Retinal pigment epithelial cell (primary cell): ENCODE measurements around the gene LCNL1.

Experiments
- DNase-seq: peaks from one replicate; pipeline ENCODE4 v3.0.0-alpha.2; 2010; ENCODE audit warnings: low read depth
- H3K4me3 ChIP-seq: 2 replicates; pipeline ENCODE4 v1.5.1; 2011; ENCODE audit warnings: mild to moderate bottlenecking, low read length, control low read depth, moderate library complexity
- TF ChIP-seq, protein P1 (sequence below): conservative IDR thresholded peaks from 2 replicates; pipeline ENCODE4 v1.5.1; 2011; ENCODE audit warnings: low read depth, low read length, control low read depth, inconsistent platforms

LCNL1 gene

DNA sequence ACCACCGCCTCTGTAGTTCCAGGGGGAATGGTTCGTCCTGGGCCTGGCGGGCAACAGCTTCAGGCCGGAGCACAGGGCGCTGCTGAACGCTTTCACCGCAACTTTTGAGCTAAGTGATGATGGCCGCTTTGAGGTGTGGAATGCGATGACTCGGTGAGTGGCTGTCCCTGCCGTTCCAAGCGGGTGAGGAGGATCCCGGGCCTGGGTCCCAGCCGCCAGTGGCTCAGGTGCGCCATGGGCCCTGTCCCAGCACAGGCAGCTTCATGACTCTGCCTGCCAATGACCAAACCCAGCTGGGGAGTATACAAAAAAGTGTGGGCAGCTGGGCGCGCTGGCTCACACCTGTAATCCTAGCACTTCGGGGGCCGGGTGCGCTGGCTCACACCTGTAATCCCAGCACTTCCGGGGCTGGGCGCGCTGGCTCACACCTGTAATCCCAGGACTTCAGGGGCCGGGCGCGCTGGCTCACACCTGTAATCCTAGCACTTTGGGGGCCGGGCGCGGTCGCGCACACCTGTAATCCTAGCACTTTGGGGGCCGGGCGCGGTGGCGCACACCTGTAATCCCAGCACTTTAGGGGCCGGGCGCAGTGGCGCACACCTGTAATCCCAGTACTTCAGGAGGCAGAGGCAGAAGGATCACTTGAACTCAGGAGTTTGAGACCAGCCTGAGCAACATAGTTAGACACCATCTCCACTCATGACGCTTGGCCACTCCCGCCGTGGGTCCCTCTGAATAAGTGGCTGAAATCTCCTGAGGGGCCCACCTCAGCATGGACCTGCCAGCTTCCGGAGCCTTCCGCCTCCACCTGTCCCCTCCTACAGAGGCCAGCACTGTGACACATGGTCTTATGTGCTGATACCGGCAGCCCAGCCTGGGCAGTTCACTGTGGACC lies 29.7 kb upstream of the LCNL1 start:
- H3K4me3 ChIP-seq: no peak overlapping the region
- DNase-seq: no peak
- TF ChIP-seq, protein P1, sequence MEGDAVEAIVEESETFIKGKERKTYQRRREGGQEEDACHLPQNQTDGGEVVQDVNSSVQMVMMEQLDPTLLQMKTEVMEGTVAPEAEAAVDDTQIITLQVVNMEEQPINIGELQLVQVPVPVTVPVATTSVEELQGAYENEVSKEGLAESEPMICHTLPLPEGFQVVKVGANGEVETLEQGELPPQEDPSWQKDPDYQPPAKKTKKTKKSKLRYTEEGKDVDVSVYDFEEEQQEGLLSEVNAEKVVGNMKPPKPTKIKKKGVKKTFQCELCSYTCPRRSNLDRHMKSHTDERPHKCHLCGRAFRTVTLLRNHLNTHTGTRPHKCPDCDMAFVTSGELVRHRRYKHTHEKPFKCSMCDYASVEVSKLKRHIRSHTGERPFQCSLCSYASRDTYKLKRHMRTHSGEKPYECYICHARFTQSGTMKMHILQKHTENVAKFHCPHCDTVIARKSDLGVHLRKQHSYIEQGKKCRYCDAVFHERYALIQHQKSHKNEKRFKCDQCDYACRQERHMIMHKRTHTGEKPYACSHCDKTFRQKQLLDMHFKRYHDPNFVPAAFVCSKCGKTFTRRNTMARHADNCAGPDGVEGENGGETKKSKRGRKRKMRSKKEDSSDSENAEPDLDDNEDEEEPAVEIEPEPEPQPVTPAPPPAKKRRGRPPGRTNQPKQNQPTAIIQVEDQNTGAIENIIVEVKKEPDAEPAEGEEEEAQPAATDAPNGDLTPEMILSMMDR: no peak

- TF ChIP-seq, protein P1: no peak
- DNase-seq: no peak
- H3K4me3 ChIP-seq: no peak overlapping the region
Measured at GRCh38 chr9:136953771-136954269, 29.0 kb upstream of the LCNL1 start.

GRCh38 chr9:136954270-136955083 lies 28.3 kb upstream of the LCNL1 start:
- DNase-seq: no peak
- TF ChIP-seq, protein P1: no peak
- H3K4me3 ChIP-seq: no peak overlapping the region

DNA sequence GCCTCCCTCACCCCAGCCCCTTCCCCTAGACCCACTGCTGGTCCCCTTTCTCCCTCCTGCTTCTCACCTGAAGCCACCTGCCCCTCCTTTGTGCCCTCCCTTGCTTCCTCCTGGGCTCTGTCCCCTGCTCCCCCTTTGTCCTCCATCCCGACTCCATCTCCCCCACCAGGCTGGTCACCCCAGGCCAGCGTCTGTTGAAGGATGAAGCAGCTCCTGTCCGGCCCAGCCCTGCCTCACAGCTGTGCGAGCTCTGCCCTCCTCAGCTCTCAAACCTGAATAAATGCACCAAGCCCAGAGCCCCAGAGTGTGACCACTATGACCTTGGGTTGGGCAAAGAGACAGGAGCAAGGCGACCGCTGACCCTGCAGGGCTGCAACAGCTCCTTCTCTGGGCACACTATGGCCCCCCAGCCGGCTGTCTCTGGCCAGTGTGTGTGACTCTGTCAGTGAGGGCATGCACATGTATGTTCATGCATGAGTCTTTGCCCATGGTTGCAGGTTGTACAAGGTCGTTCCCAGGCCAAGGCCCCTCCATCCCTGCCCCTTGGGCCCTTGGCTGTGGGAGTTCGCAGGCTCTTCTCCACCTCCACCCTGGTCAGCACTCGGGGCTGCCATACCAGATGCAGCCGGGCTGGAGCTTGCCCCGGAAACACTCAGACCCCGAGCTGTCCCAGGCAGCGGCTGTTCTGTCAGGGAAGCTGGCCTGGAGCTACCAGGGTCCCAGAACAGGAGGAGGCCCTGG lies 27.4 kb upstream of the LCNL1 start:
- TF ChIP-seq, protein P1: no peak

DNA sequence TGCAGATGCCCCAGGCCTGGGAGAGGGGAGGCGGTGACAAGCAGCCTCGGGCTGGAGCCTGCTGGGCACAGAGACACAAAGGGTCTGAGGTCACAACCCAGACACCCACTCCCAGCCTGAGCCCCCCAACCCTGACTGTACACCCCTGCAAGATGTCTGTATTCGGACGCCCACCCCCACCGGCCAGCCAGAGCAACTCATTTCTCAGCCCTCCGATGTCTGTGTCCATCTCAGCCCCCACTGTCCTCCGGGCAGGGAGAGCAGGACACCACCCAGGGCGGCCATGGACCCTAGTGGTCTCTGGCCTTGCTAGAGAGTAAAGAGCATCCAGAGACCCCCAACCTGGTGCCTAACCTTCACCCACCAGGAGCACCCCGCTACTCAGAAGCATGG lies 26.9 kb upstream of the LCNL1 start:
- TF ChIP-seq, protein P1: no peak
- no peak for DNase-seq
- H3K4me3 ChIP-seq: no peak overlapping the region

More for the DNA sequence above, 27.4 kb upstream of the LCNL1 start:
- DNase-seq: no peak
- no peak overlapping the region for H3K4me3 ChIP-seq

DNA sequence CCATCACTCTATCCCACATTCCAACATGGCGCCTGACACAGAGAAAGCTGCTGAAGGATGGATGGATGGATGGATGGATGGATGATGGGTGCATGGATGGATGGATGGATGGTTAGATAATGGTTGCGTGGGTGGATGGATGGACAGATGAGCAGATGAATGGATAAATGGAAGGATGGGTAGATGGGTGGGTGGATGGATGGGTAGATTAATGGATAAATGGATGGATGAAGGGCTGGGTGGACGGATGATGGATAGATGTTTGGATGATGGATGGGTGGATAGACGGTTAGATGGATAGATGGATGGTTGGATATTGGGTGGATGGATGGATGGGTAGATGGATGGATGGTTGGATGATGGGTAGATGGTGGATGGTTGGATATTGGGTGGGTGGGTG lies 26.2 kb upstream of the LCNL1 start:
- H3K4me3 ChIP-seq: no peak overlapping the region
- TF ChIP-seq, protein P1: no peak
- no peak for DNase-seq
